H9 (cell line): ENCODE data around the gene MAGEB6. TPM values are rescaled to one million over a fixed set of nuclear protein-coding genes. Genes with fewer than 3 reads are reported as not detected.

ENCODE experiments used
- DNase-seq: peaks from one replicate; pipeline ENCODE4 v3.0.0-alpha.2; 2017
- H2AFZ ChIP-seq: one replicate; pipeline ENCODE4 v1.6.1; 2013; ENCODE audit warnings: mild to moderate bottlenecking, low read length, control low read depth, moderate library complexity
- H2AK5ac ChIP-seq: 2 replicates; pipeline ENCODE4 v1.6.1; 2013; ENCODE audit warnings: low read length, control low read depth, mixed read lengths; ENCODE audit not compliant: insufficient read length
- H2BK120ac ChIP-seq: one replicate; pipeline ENCODE4 v1.6.1; 2013; ENCODE audit warnings: low read depth, mild to moderate bottlenecking, low read length, control low read depth, inconsistent platforms; ENCODE audit not compliant: poor library complexity, severe bottlenecking
- H2BK12ac ChIP-seq: 2 replicates; pipeline ENCODE4 v1.6.1; 2013; ENCODE audit warnings: low read length, control low read depth, mixed read lengths, low read depth; ENCODE audit not compliant: insufficient read length
- H2BK15ac ChIP-seq: 2 replicates; pipeline ENCODE4 v1.6.1; 2013; ENCODE audit warnings: low read depth, low read length, control low read depth
- H2BK20ac ChIP-seq: one replicate; pipeline ENCODE4 v1.6.1; 2013; ENCODE audit warnings: low read depth, mild to moderate bottlenecking, low read length, control low read depth, inconsistent platforms; ENCODE audit not compliant: poor library complexity, severe bottlenecking
- H2BK5ac ChIP-seq: 2 replicates; pipeline ENCODE4 v1.6.1; 2013; ENCODE audit warnings: low read length, control low read depth, mixed read lengths; ENCODE audit not compliant: insufficient read length
- H3K14ac ChIP-seq: 2 replicates; pipeline ENCODE4 v1.6.1; 2013; ENCODE audit warnings: low read length, control low read depth; ENCODE audit not compliant: insufficient read depth
- H3K18ac ChIP-seq: 2 replicates; pipeline ENCODE4 v1.6.1; 2013; ENCODE audit warnings: low read depth, mild to moderate bottlenecking, mixed read lengths, low read length, control low read depth; ENCODE audit not compliant: insufficient read length
- H3K23ac ChIP-seq: 2 replicates; pipeline ENCODE4 v1.6.1; 2013; ENCODE audit warnings: low read length, control low read depth, mixed read lengths, low read depth; ENCODE audit not compliant: insufficient read length
- H3K23me2 ChIP-seq: 2 replicates; pipeline ENCODE4 v1.6.1; 2013; ENCODE audit warnings: low read depth, mild to moderate bottlenecking, mixed read lengths, low read length, control low read depth; ENCODE audit not compliant: insufficient read length, poor library complexity, severe bottlenecking
- H3K27ac ChIP-seq: 2 replicates; pipeline ENCODE4 v1.5.1; 2013; ENCODE audit warnings: low read length, control low read depth, mixed read lengths, low read depth; ENCODE audit not compliant: insufficient read length
- H3K27me3 ChIP-seq: 2 replicates; pipeline ENCODE4 v1.6.1; 2013; ENCODE audit warnings: low read length, control low read depth, inconsistent platforms; ENCODE audit not compliant: insufficient read depth
- H3K4ac ChIP-seq: 2 replicates; pipeline ENCODE4 v1.6.1; 2013; ENCODE audit warnings: low read depth, mild to moderate bottlenecking, control low read depth, inconsistent platforms, low read length, moderate library complexity
- H3K4me1 ChIP-seq: 2 replicates; pipeline ENCODE4 v1.6.1; 2013; ENCODE audit warnings: low read length, control low read depth, inconsistent platforms; ENCODE audit not compliant: insufficient read depth
- H3K4me2 ChIP-seq: 2 replicates; pipeline ENCODE4 v1.6.1; 2013; ENCODE audit warnings: low read length, control low read depth, mixed read lengths; ENCODE audit not compliant: insufficient read length, insufficient read depth
- H3K56ac ChIP-seq: 2 replicates; pipeline ENCODE4 v1.6.1; 2013; ENCODE audit warnings: low read depth, mild to moderate bottlenecking, mixed read lengths, low read length, control low read depth; ENCODE audit not compliant: insufficient read length
- H3K79me1 ChIP-seq: 2 replicates; pipeline ENCODE4 v1.6.1; 2013; ENCODE audit warnings: low read depth, mild to moderate bottlenecking, moderate library complexity, low read length, control low read depth, inconsistent platforms; ENCODE audit not compliant: insufficient read depth, poor library complexity, severe bottlenecking
- H3K79me2 ChIP-seq: 2 replicates; pipeline ENCODE4 v1.6.1; 2013; ENCODE audit warnings: low read length, control low read depth, inconsistent platforms; ENCODE audit not compliant: insufficient read depth
- H3K9ac ChIP-seq: 2 replicates; pipeline ENCODE4 v1.6.1; 2013; ENCODE audit warnings: low read length, control low read depth, mixed read lengths; ENCODE audit not compliant: insufficient read length; ENCODE audit errors: extremely low read depth
- H3K9me3 ChIP-seq: one replicate; pipeline ENCODE4 v1.6.1; 2013; ENCODE audit warnings: low read depth, low read length, inconsistent platforms; ENCODE audit not compliant: control insufficient read depth
- H3T11ph ChIP-seq: one replicate; pipeline ENCODE4 v1.6.1; 2013; ENCODE audit warnings: mild to moderate bottlenecking, low read length, control low read depth, inconsistent platforms
- H4K20me1 ChIP-seq: one replicate; pipeline ENCODE4 v1.6.1; 2013; ENCODE audit not compliant: control insufficient read depth, insufficient read length, insufficient read depth
- H4K5ac ChIP-seq: 2 replicates; pipeline ENCODE4 v1.6.1; 2013; ENCODE audit warnings: low read depth, mild to moderate bottlenecking, mixed read lengths, low read length, control low read depth; ENCODE audit not compliant: insufficient read length
- H4K8ac ChIP-seq: replicated peaks from 2 replicates; pipeline ENCODE4 v1.6.1; 2013; ENCODE audit warnings: low read length, control low read depth, mixed read lengths, low read depth; ENCODE audit not compliant: insufficient read length
- H4K91ac ChIP-seq: 2 replicates; pipeline ENCODE4 v1.6.1; 2013; ENCODE audit warnings: low read depth, mild to moderate bottlenecking, moderate library complexity, mixed read lengths, low read length, control low read depth; ENCODE audit not compliant: insufficient read length
- H3K27ac Mint-ChIP-seq, 3 experiments: 2 replicates in 2 of 3; 3 replicates in 1 of 3; pipeline ENCODE4 v1.8.0; 2020 to 2021; ENCODE audit warnings: mixed read lengths in 3 of 3, mild to moderate bottlenecking in 1 of 3, moderate library complexity in 1 of 3
- H3K27me3 Mint-ChIP-seq: 2 replicates; pipeline ENCODE4 v1.8.0; 2021; ENCODE audit warnings: low read depth, mild to moderate bottlenecking, moderate library complexity, mixed read lengths
- H3K36me3 Mint-ChIP-seq, 3 experiments: 2 replicates in 2 of 3; 3 replicates in 1 of 3; pipeline ENCODE4 v1.8.0; 2020 to 2021; ENCODE audit warnings: low read depth in 3 of 3, mixed read lengths in 3 of 3; ENCODE audit not compliant: insufficient read depth in 1 of 3
- H3K4me1 Mint-ChIP-seq, 2 experiments: 2 replicates each; pipeline ENCODE4 v1.8.0; 2020; ENCODE audit warnings: mixed read lengths in 2 of 2
- H3K4me3 Mint-ChIP-seq, 2 experiments: 2 replicates in 1 of 2; 3 replicates in 1 of 2; pipeline ENCODE4 v1.8.0; 2020 to 2021; ENCODE audit warnings: mild to moderate bottlenecking in 2 of 2, mixed read lengths in 2 of 2, moderate library complexity in 1 of 2
- H3K9me3 Mint-ChIP-seq, 2 experiments: 2 replicates in 1 of 2; 3 replicates in 1 of 2; pipeline ENCODE4 v1.8.0; 2020; ENCODE audit warnings: mild to moderate bottlenecking in 2 of 2, mixed read lengths in 2 of 2, moderate library complexity in 1 of 2
- WGBS: extraction: QIAGEN DNeasy Blood & Tissue Kit; methylation state at CpG from one replicate; pipeline ENCODE4 v1.1.7; 2013; ENCODE audit warnings: missing lambda C conversion rate, low lambda C conversion rate, mixed read lengths; ENCODE audit not compliant: insufficient read length; ENCODE audit errors: extremely low coverage; 5-methylcytosine and 5-hydroxymethylcytosine counted together
- total RNA-seq: library from RNA; stranded (reverse); gene quantifications from 2 replicates; pipeline ENCODE4 v1.2.1, GENCODE V29; 2021
- TF ChIP-seq, protein P1 (sequence below): fragments of 200-600 bp; sonication (generic); conservative IDR thresholded peaks from 3 replicates; pipeline ENCODE4 v1.8.0; 2021; ENCODE audit warnings: antibody characterized with exemption, mild to moderate bottlenecking

The MAGEB6 gene
- total RNA-seq, 1 experiment from 2014 or later, result not detected

- no peak overlapping the region for H3K18ac ChIP-seq
- H3K14ac ChIP-seq, result no peak overlapping the region
- no peak overlapping the region for H4K91ac ChIP-seq
- H3K27ac Mint-ChIP-seq, result no peak overlapping the region
- WGBS, result no CpG with 5 or more reads among the region's 7 CpGs
- no peak overlapping the region for H3K4ac ChIP-seq
- H3K4me3 Mint-ChIP-seq, result no peak overlapping the region
- H2BK20ac ChIP-seq, result no peak overlapping the region
- H3K79me1 ChIP-seq, result no peaks in the 10 kb centered on the region
- H3K56ac ChIP-seq, result no peak overlapping the region
- no peak overlapping the region for H2AFZ ChIP-seq
- no peaks in the 10 kb centered on the region for H3K79me2 ChIP-seq
- no peak overlapping the region for H3K4me2 ChIP-seq
- H3K27me3 ChIP-seq, result no peaks in the 10 kb centered on the region
- H3K27me3 Mint-ChIP-seq, result no peaks in the 10 kb centered on the region
- H2BK12ac ChIP-seq, result no peak overlapping the region
- no peaks in the 10 kb centered on the region for H4K20me1 ChIP-seq
- no peak overlapping the region for H2BK15ac ChIP-seq
- H3K9me3 Mint-ChIP-seq, result peaks cover 72 to 86% of the 10 kb centered on the region in 2 experiments
- H4K8ac ChIP-seq, result no peak overlapping the region
- H3K9me3 ChIP-seq, result peaks cover 57% of the 10 kb centered on the region
- H3T11ph ChIP-seq, result no peak overlapping the region
- DNase-seq, result no peak
- H3K23ac ChIP-seq, result no peak overlapping the region
- H2BK5ac ChIP-seq, result no peak overlapping the region
- H2BK120ac ChIP-seq, result no peak overlapping the region
- no peaks in the 10 kb centered on the region for H3K4me1 ChIP-seq
- no peaks in the 10 kb centered on the region for H3K23me2 ChIP-seq
- peaks cover 0 to 8% (median 4%) of the 10 kb centered on the region in 3 experiments; a peak in 3 of 7 replicates for H3K36me3 Mint-ChIP-seq
- no peak overlapping the region for H3K9ac ChIP-seq
- H2AK5ac ChIP-seq, result no peak overlapping the region
- H3K27ac ChIP-seq, result no peak overlapping the region
- TF ChIP-seq, protein P1, sequence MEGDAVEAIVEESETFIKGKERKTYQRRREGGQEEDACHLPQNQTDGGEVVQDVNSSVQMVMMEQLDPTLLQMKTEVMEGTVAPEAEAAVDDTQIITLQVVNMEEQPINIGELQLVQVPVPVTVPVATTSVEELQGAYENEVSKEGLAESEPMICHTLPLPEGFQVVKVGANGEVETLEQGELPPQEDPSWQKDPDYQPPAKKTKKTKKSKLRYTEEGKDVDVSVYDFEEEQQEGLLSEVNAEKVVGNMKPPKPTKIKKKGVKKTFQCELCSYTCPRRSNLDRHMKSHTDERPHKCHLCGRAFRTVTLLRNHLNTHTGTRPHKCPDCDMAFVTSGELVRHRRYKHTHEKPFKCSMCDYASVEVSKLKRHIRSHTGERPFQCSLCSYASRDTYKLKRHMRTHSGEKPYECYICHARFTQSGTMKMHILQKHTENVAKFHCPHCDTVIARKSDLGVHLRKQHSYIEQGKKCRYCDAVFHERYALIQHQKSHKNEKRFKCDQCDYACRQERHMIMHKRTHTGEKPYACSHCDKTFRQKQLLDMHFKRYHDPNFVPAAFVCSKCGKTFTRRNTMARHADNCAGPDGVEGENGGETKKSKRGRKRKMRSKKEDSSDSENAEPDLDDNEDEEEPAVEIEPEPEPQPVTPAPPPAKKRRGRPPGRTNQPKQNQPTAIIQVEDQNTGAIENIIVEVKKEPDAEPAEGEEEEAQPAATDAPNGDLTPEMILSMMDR, result no peak
- no peaks in the 10 kb centered on the region for H3K4me1 Mint-ChIP-seq
- H4K5ac ChIP-seq, result no peak overlapping the region
These were observed 27.1 kb downstream of the MAGEB6 start for GRCh38 chrX:26219351-26219750.
